Activated CD4-positive, CD25-positive, alpha-beta regulatory T cell treated with anti-CD3 and anti-CD28 coated beads, Interleukin-2, amount 50 U/mL, for 72 hours (primary cell): ENCODE data around the gene STOX2.

Experiments used
- DNase-seq: peaks from one replicate; pipeline ENCODE4 v3.0.0; 2021

The STOX2 gene

GRCh38 chr4:183905081-183905592, at the start of gene STOX2:
Gene STOX2, plus strand, starts transcription at chr4:183905307. Its CDS starts 1,484 bp downstream, at chr4:183906791.
- no peak for DNase-seq

- DNase-seq: no peak
Measured at GRCh38 chr4:183855323-183856190, 49.5 kb upstream of the STOX2 start.

- no peak for DNase-seq
Measured at GRCh38 chr4:183857040-183857439, 48.1 kb upstream of the STOX2 start.

- no peak for DNase-seq
Measured at GRCh38 chr4:183858011-183858615, 47.0 kb upstream of the STOX2 start.

- no peak for DNase-seq
Measured at GRCh38 chr4:183860119-183860518, 45.0 kb upstream of the STOX2 start.

- DNase-seq: no peak
Measured at GRCh38 chr4:183860731-183861130, 44.4 kb upstream of the STOX2 start.

GRCh38 chr4:183861426-183861825, 43.7 kb upstream of the STOX2 start:
- no peak for DNase-seq

GRCh38 chr4:183863155-183863825, 41.8 kb upstream of the STOX2 start:
- DNase-seq: no peak

- DNase-seq: no peak
Measured at GRCh38 chr4:183867247-183867646, 37.9 kb upstream of the STOX2 start.

- no peak for DNase-seq
Measured at GRCh38 chr4:183870997-183871396, 34.1 kb upstream of the STOX2 start.

- no peak for DNase-seq
Measured at GRCh38 chr4:183871581-183871980, 33.5 kb upstream of the STOX2 start.

- no peak for DNase-seq
Measured at GRCh38 chr4:183872531-183872930, 32.6 kb upstream of the STOX2 start.

- DNase-seq: no peak
Measured at GRCh38 chr4:183873409-183874185, 31.5 kb upstream of the STOX2 start.

GRCh38 chr4:183875251-183875825, 29.8 kb upstream of the STOX2 start:
- no peak for DNase-seq

GRCh38 chr4:183876268-183876934, 28.7 kb upstream of the STOX2 start:
- no peak for DNase-seq

- DNase-seq: no peak
Measured at GRCh38 chr4:183878251-183878970, 26.7 kb upstream of the STOX2 start.

- no peak for DNase-seq
Measured at GRCh38 chr4:183885205-183885720, 19.8 kb upstream of the STOX2 start.

- DNase-seq: no peak
Measured at GRCh38 chr4:183887351-183887750, 17.8 kb upstream of the STOX2 start.

GRCh38 chr4:183888564-183888963, 16.5 kb upstream of the STOX2 start:
- no peak for DNase-seq

GRCh38 chr4:183889190-183889589, 15.9 kb upstream of the STOX2 start:
- no peak for DNase-seq

- no peak for DNase-seq
Measured at GRCh38 chr4:183897193-183897592, 7.9 kb upstream of the STOX2 start.
